GM12801 (cell line): ENCODE results near the gene PCCA.

Source experiments
- CTCF ChIP-seq: IDR thresholded peaks from one replicate; pipeline ENCODE4 v1.5.1; 2011; ENCODE audit warnings: control low read depth; ENCODE audit not compliant: insufficient read length; ENCODE audit errors: extremely low read depth

The PCCA gene

GRCh38 chr13:100363874-100364273 lies 275.0 kb downstream of the PCCA start:
- no peak for TF ChIP-seq CTCF

- TF ChIP-seq CTCF, result no peak
These were observed 275.7 kb downstream of the PCCA start for GRCh38 chr13:100364591-100364990.

- TF ChIP-seq CTCF, result no peak
These were observed 276.8 kb downstream of the PCCA start for GRCh38 chr13:100365680-100366079.

GRCh38 chr13:100378533-100378932 lies 289.6 kb downstream of the PCCA start:
- no peak for TF ChIP-seq CTCF

GRCh38 chr13:100381595-100382224 lies 292.8 kb downstream of the PCCA start:
- no peak for TF ChIP-seq CTCF

- TF ChIP-seq CTCF, result no peak
These were observed 293.9 kb downstream of the PCCA start for GRCh38 chr13:100382785-100383184.

GRCh38 chr13:100387416-100387815 lies 298.5 kb downstream of the PCCA start:
- no peak for TF ChIP-seq CTCF
